Small intestine (tissue), 16 donors: ENCODE results near the gene ANKS3. TPM values are rescaled to one million over a fixed set of nuclear protein-coding genes. Genes with fewer than 3 reads are reported as not detected.
A peak's percentile ranks its signal among the peaks of the same experiment; 100 is the strongest.

Experiments used
- DNase-seq, 2 donors: peaks; one replicate each; pipeline versions ENCODE4 v3.0.0 to v3.0.0-alpha.2; 2013
- FAIRE-seq: peaks from 2 replicates; lab custom pipeline; 2012; peaks lifted over from hg19 to GRCh38; lab: Jason Lieb, UNC
- H3K27ac ChIP-seq, 3 donors: one replicate each; pipeline ENCODE4 v1.5.1; 2013; ENCODE audit warnings: low read length in 2 of 3, mild to moderate bottlenecking in 2 of 3, control low read depth in 1 of 3, inconsistent platforms in 1 of 3, low read depth in 1 of 3, moderate library complexity in 1 of 3
- H3K27me3 ChIP-seq, 3 donors: one replicate each; pipeline ENCODE4 v1.6.1; 2013; ENCODE audit warnings: low read length in 3 of 3, inconsistent platforms in 1 of 3; ENCODE audit not compliant: control insufficient read depth in 3 of 3, insufficient read depth in 3 of 3
- H3K36me3 ChIP-seq, 3 donors: one replicate each; pipeline ENCODE4 v1.6.1; 2013; ENCODE audit warnings: low read length in 3 of 3, inconsistent platforms in 1 of 3, low read depth in 1 of 3, mild to moderate bottlenecking in 1 of 3, moderate library complexity in 1 of 3; ENCODE audit not compliant: control insufficient read depth in 3 of 3, insufficient read depth in 2 of 3
- H3K4me1 ChIP-seq, 3 donors: one replicate each; pipeline ENCODE4 v1.6.1; 2013; ENCODE audit warnings: low read length in 2 of 3, inconsistent platforms in 1 of 3, low read depth in 1 of 3, mild to moderate bottlenecking in 1 of 3, moderate library complexity in 1 of 3; ENCODE audit not compliant: control insufficient read depth in 3 of 3, insufficient read depth in 2 of 3
- H3K4me3 ChIP-seq, 3 donors: one replicate each; pipeline ENCODE4 v1.5.1; 2013; ENCODE audit warnings: low read length in 3 of 3, control low read depth in 1 of 3, inconsistent platforms in 1 of 3, low read depth in 1 of 3, mild to moderate bottlenecking in 1 of 3, moderate library complexity in 1 of 3
- H3K9me3 ChIP-seq, 2 donors: one replicate each; pipeline ENCODE4 v1.6.1; 2013; ENCODE audit warnings: low read depth in 1 of 2, low read length in 1 of 2; ENCODE audit not compliant: control insufficient read depth in 2 of 2, insufficient read depth in 1 of 2
- WGBS, 3 donors: extraction: QIAGEN DNeasy Blood & Tissue Kit; methylation state at CpG; one replicate each; pipeline ENCODE4 v1.1.7; 2013; 5-methylcytosine and 5-hydroxymethylcytosine counted together
- long read RNA-seq, 10 donors: transcript quantifications; one replicate each; lab custom pipeline, GENCODE V29; 2026
- polyA plus RNA-seq, 4 donors: library from polyadenylated mRNA; stranded (reverse) in 3 of 4; unstranded in 1 of 4; fragments of 200-250 nt in 3 of 4; fragments of 120-200 nt in 1 of 4; gene quantifications; one replicate each; pipeline versions ENCODE4 v1.2.1 to v1.2.3, GENCODE V29; 2013
- donor health status: healthy with polysubstance abuse.
- donor health status: control.
- donor health status: control.
- donor health status: Bipolar disorder and iron deficiency.
- donor health status: healthy.

The ANKS3 gene, protein sequence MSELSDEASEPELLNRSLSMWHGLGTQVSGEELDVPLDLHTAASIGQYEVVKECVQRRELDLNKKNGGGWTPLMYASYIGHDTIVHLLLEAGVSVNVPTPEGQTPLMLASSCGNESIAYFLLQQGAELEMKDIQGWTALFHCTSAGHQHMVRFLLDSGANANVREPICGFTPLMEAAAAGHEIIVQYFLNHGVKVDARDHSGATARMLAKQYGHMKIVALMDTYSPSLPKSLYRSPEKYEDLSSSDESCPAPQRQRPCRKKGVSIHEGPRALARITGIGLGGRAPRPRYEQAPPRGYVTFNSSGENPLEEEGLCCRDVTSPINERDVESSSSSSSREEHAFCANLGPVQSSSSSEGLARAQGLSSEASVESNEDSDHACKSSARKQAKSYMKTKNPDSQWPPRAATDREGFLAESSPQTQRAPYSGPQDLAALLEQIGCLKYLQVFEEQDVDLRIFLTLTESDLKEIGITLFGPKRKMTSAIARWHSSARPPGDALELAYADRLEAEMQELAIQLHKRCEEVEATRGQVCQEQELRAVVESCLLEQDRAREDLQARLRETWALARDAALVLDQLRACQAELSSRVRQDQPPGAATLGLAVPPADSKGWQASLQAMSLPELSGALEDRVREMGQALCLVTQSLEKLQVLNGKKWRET
- 10 to 100 TPM; 11.6 to 16.9 (median 13.8) TPM for polyA plus RNA-seq
- long read RNA-seq, donor 1, result 0 reads
- long read RNA-seq, donor 2, partial matches to known transcripts, result 0 of 1 reads
- long read RNA-seq, donor 2, other reads (novel, unspliced or antisense), result 0 of 1 reads
- long read RNA-seq, donor 3, result 0 reads
- long read RNA-seq, donor 4, result 0 reads
- long read RNA-seq, donor 5, result 0 reads
- long read RNA-seq, donor 6, partial matches to known transcripts, result 0 of 1 reads
- long read RNA-seq, donor 6, other reads (novel, unspliced or antisense), result 0 of 1 reads
- long read RNA-seq, donor 7, partial matches to known transcripts, result 0 of 2 reads
- long read RNA-seq, donor 7, other reads (novel, unspliced or antisense), result 0 of 2 reads
- long read RNA-seq, donor 8, result 0 reads
- long read RNA-seq, donor 9, result 0 reads
- long read RNA-seq, donor 10, partial matches to known transcripts, result 0 of 2 reads
- long read RNA-seq, donor 10, other reads (novel, unspliced or antisense), result 0 of 2 reads

DNA sequence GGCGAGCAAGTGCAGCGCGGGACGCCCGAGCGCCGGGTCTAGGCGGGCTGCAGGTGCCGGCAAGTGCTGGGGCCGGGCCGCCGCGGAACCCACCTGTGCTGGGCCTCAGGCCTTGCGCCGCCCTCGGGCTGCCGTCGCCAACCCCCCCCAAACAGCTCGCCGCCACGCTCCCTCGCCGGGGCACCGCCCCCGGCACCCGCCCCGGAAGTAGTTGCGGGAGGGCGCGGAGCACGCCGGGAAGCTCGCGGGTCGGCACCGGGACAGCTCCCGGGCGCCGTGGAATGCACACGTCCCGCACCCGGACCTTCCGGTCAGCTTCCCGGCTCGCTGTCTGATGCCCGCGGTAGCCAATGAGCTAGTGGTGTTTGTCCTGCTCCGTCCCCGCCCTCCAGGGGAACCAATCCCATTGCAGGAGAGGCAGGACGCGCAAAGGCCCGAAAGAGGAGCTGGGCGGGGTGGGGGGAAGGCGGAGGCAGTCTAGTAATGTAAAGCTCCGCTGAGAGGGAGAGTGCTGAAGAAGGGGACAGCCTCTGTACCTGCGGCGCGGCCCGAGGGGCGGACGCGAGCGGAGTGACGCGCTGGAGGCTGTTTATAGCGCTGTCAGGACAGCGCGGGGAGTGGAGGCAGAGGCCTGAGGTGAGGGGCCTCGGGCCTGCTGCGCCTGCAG lies at the start of gene ANKS3, which contains the start of gene DNAAF8:
Gene ANKS3 (minus strand): TSS at position 209 of the 667 bp plus-strand sequence. CDS start 4,122 bp downstream, outside the sequence.
Gene DNAAF8 (plus strand): TSS at position 475 of the 667 bp plus-strand sequence. CDS start 1,978 bp downstream, outside the sequence.
- no peaks in the 10 kb centered on the region for H3K9me3 ChIP-seq
- H3K27ac ChIP-seq, result peak within 1 kb of the TSS; percentile 22 to 88 (median 86)
- no peak for FAIRE-seq
- WGBS, 3 donors, result 0% methylated on average over 58 to 70 of the region's 70 CpGs
- H3K4me3 ChIP-seq, result peak within 1 kb of the TSS; percentile 73 to 93 (median 90)
- peaks cover 0 to 5% (median 2%) of the 10 kb centered on the region in 3 donors for H3K4me1 ChIP-seq
- H3K27me3 ChIP-seq, result no peaks in the 10 kb centered on the region
- peaks cover 0 to 12% (median 0%) of the 10 kb centered on the region in 3 donors for H3K36me3 ChIP-seq
- DNase-seq, result peak; percentile 95 to 98

DNA sequence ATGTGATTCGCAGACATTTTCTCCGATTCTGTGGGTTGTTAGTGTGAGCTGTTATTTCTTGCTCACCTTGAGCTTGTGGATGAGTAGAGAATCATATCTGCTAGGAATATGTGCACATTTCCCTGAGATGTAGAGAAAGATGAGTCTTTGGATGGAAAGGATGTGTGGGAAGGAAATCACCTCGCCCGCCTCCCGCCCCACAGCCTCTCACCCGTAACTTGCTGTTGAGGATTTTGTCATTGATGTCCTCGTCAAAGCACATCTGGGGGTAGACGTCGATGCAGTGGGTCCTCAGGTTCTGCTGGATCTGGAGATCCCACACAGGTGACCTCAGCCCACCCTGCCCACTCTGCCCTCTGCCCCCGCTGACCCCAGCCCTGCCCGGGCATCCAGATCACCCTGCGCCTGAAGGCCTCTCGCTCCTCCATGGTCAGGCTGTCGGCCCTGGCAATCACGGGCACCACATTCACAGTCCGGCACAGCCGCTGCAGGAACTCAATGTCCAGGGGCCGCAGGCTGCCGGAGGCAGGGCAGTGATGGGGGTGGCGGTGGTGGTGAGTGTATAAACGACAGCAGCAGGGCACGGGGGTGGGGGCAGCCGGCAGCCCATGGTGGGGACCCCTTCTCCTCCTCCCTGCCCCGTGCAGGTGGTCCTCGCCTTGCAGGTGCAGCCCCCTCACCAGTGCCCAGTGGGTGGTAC lies 49.3 kb upstream of the ANKS3 start:
- FAIRE-seq, result no peak

GRCh38 chr16:4780235-4780634 lies 46.2 kb upstream of the ANKS3 start:
- Histone ChIP-seq H3K27ac (no peak overlapping the region), H3K36me3 (no peaks in the 10 kb centered on the region), H3K27me3 (no peaks in the 10 kb centered on the region), H3K4me3 (no peak overlapping the region), H3K9me3 (no peaks in the 10 kb centered on the region), H3K4me1 (no peaks in the 10 kb centered on the region)
- 69 to 84% (median 77%) methylated on average over 4 of the region's 4 CpGs for WGBS, 3 donors
- no peak for DNase-seq
- FAIRE-seq, result no peak

More for the DNA sequence above, 49.3 kb upstream of the ANKS3 start:
- H3K27ac ChIP-seq, result no peak overlapping the region
- no peaks in the 10 kb centered on the region for H3K36me3 ChIP-seq
- no peaks in the 10 kb centered on the region for H3K9me3 ChIP-seq
- H3K4me1 ChIP-seq, result peaks cover 0 to 11% (median 0%) of the 10 kb centered on the region in 3 donors
- no peak for DNase-seq
- no peak overlapping the region for H3K4me3 ChIP-seq
- H3K27me3 ChIP-seq, result no peaks in the 10 kb centered on the region
- 90 to 91% (median 91%) methylated on average over 23 to 25 of the region's 25 CpGs for WGBS, 3 donors

GRCh38 chr16:4778050-4778392 lies 44.0 kb upstream of the ANKS3 start:
- DNase-seq (no peak), FAIRE-seq (no peak)
- Histone ChIP-seq H3K27ac (no peak overlapping the region), H3K9me3 (no peaks in the 10 kb centered on the region), H3K4me3 (no peak overlapping the region), H3K4me1 (no peaks in the 10 kb centered on the region), H3K27me3 (no peaks in the 10 kb centered on the region), H3K36me3 (no peaks in the 10 kb centered on the region)
- WGBS, 3 donors, result 93 to 96% (median 94%) methylated on average over 5 of the region's 5 CpGs

DNA sequence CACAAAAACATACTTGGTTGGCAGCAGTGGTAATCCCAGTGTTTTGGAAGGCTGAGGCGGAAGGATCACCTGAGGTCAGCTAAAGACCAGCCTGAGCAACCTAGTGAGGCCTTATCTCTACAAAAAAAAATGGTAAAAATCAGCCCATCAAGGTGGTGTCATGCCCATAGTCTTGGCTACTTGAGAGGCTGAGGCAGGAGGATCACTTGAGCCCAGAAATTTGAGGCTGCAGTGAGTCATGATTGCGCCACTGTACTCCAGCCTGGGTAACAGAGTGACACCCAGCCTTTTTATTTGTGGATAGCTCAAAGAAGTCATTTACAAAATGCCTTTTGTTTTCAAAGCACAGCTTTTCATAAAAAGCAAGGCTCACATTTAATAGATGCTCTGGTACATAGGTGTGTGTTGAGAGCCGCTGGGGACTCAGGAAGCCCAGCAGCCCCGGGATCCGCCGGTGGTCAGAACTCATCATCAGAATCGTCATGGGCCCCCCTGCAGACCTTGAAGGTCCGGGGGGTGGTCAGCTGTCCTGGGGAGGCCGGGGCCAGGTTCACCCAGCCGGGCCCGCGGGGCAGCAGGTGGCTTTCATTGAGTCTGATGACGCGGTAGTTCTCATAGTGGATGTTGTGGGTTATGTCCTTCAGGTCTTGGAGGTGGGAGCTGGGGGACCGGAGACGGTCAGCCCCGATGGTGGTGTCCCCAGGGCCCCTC lies 43.4 kb upstream of the ANKS3 start:
- Histone ChIP-seq H3K4me3 (no peak overlapping the region), H3K9me3 (no peaks in the 10 kb centered on the region), H3K27me3 (no peaks in the 10 kb centered on the region), H3K27ac (no peak overlapping the region), H3K36me3 (no peaks in the 10 kb centered on the region), H3K4me1 (no peaks in the 10 kb centered on the region)
- no peak for DNase-seq
- 82 to 85% (median 84%) methylated on average over 17 of the region's 17 CpGs for WGBS, 3 donors
- FAIRE-seq, result no peak

- H3K27ac ChIP-seq, result no peak overlapping the region
- H3K4me1 ChIP-seq, result no peaks in the 10 kb centered on the region
- DNase-seq (no peak), FAIRE-seq (no peak)
- H3K9me3 ChIP-seq, result no peaks in the 10 kb centered on the region
- 80 to 97% (median 91%) methylated on average over 2 of the region's 2 CpGs for WGBS, 3 donors
- no peak overlapping the region for H3K4me3 ChIP-seq
- H3K36me3 ChIP-seq, result no peaks in the 10 kb centered on the region
- no peaks in the 10 kb centered on the region for H3K27me3 ChIP-seq
Measured at GRCh38 chr16:4776141-4776705, 42.2 kb upstream of the ANKS3 start.

GRCh38 chr16:4775005-4775404 lies 40.9 kb upstream of the ANKS3 start:
- H3K36me3 ChIP-seq, result no peaks in the 10 kb centered on the region
- no peaks in the 10 kb centered on the region for H3K4me1 ChIP-seq
- no peak overlapping the region for H3K4me3 ChIP-seq
- H3K27ac ChIP-seq, result no peak overlapping the region
- FAIRE-seq (no peak), DNase-seq (no peak)
- no peaks in the 10 kb centered on the region for H3K9me3 ChIP-seq
- H3K27me3 ChIP-seq, result no peaks in the 10 kb centered on the region
- WGBS, 3 donors, result 85 to 91% (median 91%) methylated on average over 8 to 13 of the region's 13 CpGs
